HCT116 (cell line): ENCODE data around the gene SGSH. TPM values are rescaled to one million over a fixed set of nuclear protein-coding genes. Genes with fewer than 3 reads are reported as not detected.
A peak's percentile ranks its signal among the peaks of the same experiment; 100 is the strongest.

Experiments
- ATAC-seq: fragments of 200-7000 bp; cut with Tn5 transposase; 2 replicates; pipeline ENCODE4 v1.9.1; 2020; ENCODE audit warnings: mild to moderate bottlenecking, moderate library complexity
- BruUV-seq: library from RNA; stranded (reverse); fragments of 400-500 nt; replicated peaks from 2 replicates; lab custom pipeline; 2021; lab: Mats Ljungman, UMichigan
- CTCF ChIA-PET: fragments of 300-600 bp; sonication (Branson Sonifier 250); formaldehyde crosslinking; loops from one replicate; lab custom pipeline; 2021; ENCODE audit warnings: antibody characterized with exemption; lab: Charles Lee
- POLR2A ChIA-PET: fragments of 300-600, 350-600 bp; sonication (Branson Sonifier 250); formaldehyde crosslinking; loops from one replicate; lab custom pipeline; 2021; ENCODE audit warnings: antibody characterized with exemption; lab: Charles Lee
- RAD21 ChIA-PET, 2 experiments: fragments of 300-600 bp; sonication (Branson Sonifier 250); formaldehyde crosslinking; loops; one replicate each; lab custom pipeline; 2023; ENCODE audit warnings: low total read pairs in 2 of 2; ENCODE audit not compliant: uncharacterized antibody in 2 of 2, unreplicated experiment in 2 of 2, low non-redundant PET in 1 of 2; lab: Charles Lee
- DNase-seq: peaks from one replicate; pipeline ENCODE4 v3.0.0-alpha.2; 2010; ENCODE audit warnings: low read depth, low spot score
- H2AFZ ChIP-seq: fragments of 200-600 bp; shearing (Covaris generic), sonication (generic); 2 replicates; pipeline ENCODE4 v1.6.1; 2017; ENCODE audit warnings: low read depth, mixed run types, mixed read lengths, antibody characterized with exemption, low read length; ENCODE audit not compliant: poor library complexity, severe bottlenecking
- H3K27ac ChIP-seq: 2 replicates; pipeline ENCODE4 v1.5.1; 2012; ENCODE audit warnings: low read depth, low read length
- H3K27me3 ChIP-seq: fragments of 200-600 bp; sonication (generic); 2 replicates; pipeline ENCODE4 v1.6.1; 2016; ENCODE audit warnings: mixed run types, low read length, mixed read lengths; ENCODE audit not compliant: insufficient read depth
- H3K36me3 ChIP-seq, 2 experiments: fragments of 200-500 bp in 1 of 2; fragments of 200-600 bp in 1 of 2; sonication (Bioruptor generic) in 1 of 2; sonication (generic) in 1 of 2; 2 replicates each; pipeline versions ENCODE4 v1.5.1 to v1.6.1; 2014 to 2016; ENCODE audit warnings: low read length in 2 of 2, inconsistent platforms in 1 of 2, mixed read lengths in 1 of 2, mixed run types in 1 of 2; ENCODE audit not compliant: insufficient read depth in 2 of 2, control insufficient read depth in 1 of 2
- H3K4me1 ChIP-seq, 2 experiments: fragments of 200-600 bp in 1 of 2; sonication (generic) in 1 of 2; 2 replicates each; pipeline versions ENCODE4 v1.5.1 to v1.6.1; 2012 to 2017; ENCODE audit warnings: low read length in 2 of 2, inconsistent platforms in 1 of 2, mild to moderate bottlenecking in 1 of 2, mixed read lengths in 1 of 2, mixed run types in 1 of 2, moderate library complexity in 1 of 2; ENCODE audit not compliant: insufficient read depth in 2 of 2, control insufficient read depth in 1 of 2
- H3K4me2 ChIP-seq: fragments of 200-600 bp; sonication (generic); 2 replicates; pipeline ENCODE4 v1.6.1; 2017; ENCODE audit warnings: mixed run types, low read length, mixed read lengths
- H3K4me3 ChIP-seq, 2 experiments: fragments of 200-600 bp in 1 of 2; sonication (generic) in 1 of 2; replicated peaks in 1 of 2; 2 replicates each; pipeline ENCODE4 v1.5.1; 2011 to 2016; ENCODE audit warnings: low read length in 2 of 2, control low read depth in 1 of 2, low read depth in 1 of 2, mild to moderate bottlenecking in 1 of 2, mixed read lengths in 1 of 2, mixed run types in 1 of 2
- H3K79me2 ChIP-seq: fragments of 200-600 bp; sonication (generic); 2 replicates; pipeline ENCODE4 v1.6.1; 2017; ENCODE audit warnings: mild to moderate bottlenecking, mixed run types, low read length, moderate library complexity, mixed read lengths; ENCODE audit not compliant: insufficient read depth
- H3K9ac ChIP-seq: fragments of 200-600 bp; sonication (generic); 2 replicates; pipeline ENCODE4 v1.6.1; 2016; ENCODE audit warnings: low read length, mixed read lengths
- H3K9me2 ChIP-seq: fragments of 200-600 bp; sonication (generic), shearing (Covaris generic); 2 replicates; pipeline ENCODE4 v1.6.1; 2017; ENCODE audit warnings: mixed run types, mild to moderate bottlenecking, moderate library complexity; ENCODE audit not compliant: insufficient read depth
- H3K9me3 ChIP-seq, 2 experiments: fragments of 200-500 bp in 1 of 2; fragments of 200-600 bp in 1 of 2; sonication (Bioruptor generic) in 1 of 2; sonication (generic) in 1 of 2; 2 replicates each; pipeline ENCODE4 v1.6.1; 2014 to 2017; ENCODE audit warnings: low read length in 2 of 2, mixed read lengths in 2 of 2, inconsistent platforms in 1 of 2, low read depth in 1 of 2, mild to moderate bottlenecking in 1 of 2, mixed run types in 1 of 2, moderate library complexity in 1 of 2; ENCODE audit not compliant: control insufficient read depth in 1 of 2, insufficient read depth in 1 of 2
- H4K20me1 ChIP-seq: fragments of 200-600 bp; sonication (generic), shearing (Covaris generic); 2 replicates; pipeline ENCODE4 v1.6.1; 2017; ENCODE audit warnings: mixed run types, mild to moderate bottlenecking, moderate library complexity; ENCODE audit not compliant: insufficient read depth
- ATF3 ChIP-seq: IDR thresholded peaks from 2 replicates; pipeline ENCODE4 v1.6.1; 2012
- CBX3 ChIP-seq: IDR thresholded peaks from 2 replicates; pipeline ENCODE4 v1.6.1; 2012; ENCODE audit warnings: low read depth
- CTCF ChIP-seq, 3 experiments: fragments of 200-600 bp in 1 of 3; sonication (generic) in 1 of 3; IDR thresholded peaks in 2 of 3; conservative IDR thresholded peaks in 1 of 3; 2 replicates each; pipeline ENCODE4 v1.5.1; 2012 to 2017; ENCODE audit warnings: low read depth in 2 of 3, low read length in 2 of 3, antibody characterized with exemption in 1 of 3, borderline replicate concordance in 1 of 3, control low read depth in 1 of 3, mild to moderate bottlenecking in 1 of 3, mixed read lengths in 1 of 3, mixed run types in 1 of 3, moderate library complexity in 1 of 3; ENCODE audit not compliant: insufficient read depth in 1 of 3
- ELF1 ChIP-seq: IDR thresholded peaks from 2 replicates; pipeline ENCODE4 v1.6.1; 2012; ENCODE audit warnings: low read depth, borderline replicate concordance
- EZH2 ChIP-seq: fragments of 200-600 bp; sonication (generic); IDR thresholded peaks from 2 replicates; pipeline ENCODE4 v1.6.1; 2017; ENCODE audit warnings: antibody characterized with exemption, mixed run types
- EZH2phosphoT487 ChIP-seq: fragments of 200-600 bp; IDR thresholded peaks from 2 replicates; pipeline ENCODE4 v1.6.1; 2018; ENCODE audit warnings: antibody characterized with exemption, borderline replicate concordance
- FOSL1 ChIP-seq: IDR thresholded peaks from 2 replicates; pipeline ENCODE4 v1.6.1; 2012; ENCODE audit warnings: low read depth
- JUND ChIP-seq: IDR thresholded peaks from 2 replicates; pipeline ENCODE4 v1.6.1; 2012
- POLR2A ChIP-seq: IDR thresholded peaks from 2 replicates; pipeline ENCODE4 v1.7.0; 2011; ENCODE audit warnings: borderline replicate concordance; ENCODE audit not compliant: insufficient read depth, insufficient read length; ENCODE audit errors: extremely low read depth
- RAD21 ChIP-seq: IDR thresholded peaks from 2 replicates; pipeline ENCODE4 v1.6.1; 2012; ENCODE audit warnings: low read depth, mild to moderate bottlenecking
- REST ChIP-seq: IDR thresholded peaks from 2 replicates; pipeline ENCODE4 v1.6.1; 2012; ENCODE audit warnings: low read depth
- SIN3A ChIP-seq: IDR thresholded peaks from 2 replicates; pipeline ENCODE4 v1.6.1; 2012; ENCODE audit warnings: low read depth
- SRF ChIP-seq: IDR thresholded peaks from 2 replicates; pipeline ENCODE4 v1.6.1; 2012; ENCODE audit warnings: low read depth
- TCF7L2 ChIP-seq: IDR thresholded peaks from 2 replicates; pipeline ENCODE4 v1.7.0; 2011; ENCODE audit warnings: borderline replicate concordance, inconsistent platforms; ENCODE audit not compliant: insufficient read depth, insufficient read length; ENCODE audit errors: extremely low read depth
- YY1 ChIP-seq: IDR thresholded peaks from 2 replicates; pipeline ENCODE4 v1.6.1; 2011; ENCODE audit warnings: low read length, low read depth, moderate library complexity, mild to moderate bottlenecking; ENCODE audit not compliant: insufficient replicate concordance; ENCODE audit errors: extremely low read depth
- ZBTB33 ChIP-seq: IDR thresholded peaks from 2 replicates; pipeline ENCODE4 v1.6.1; 2011; ENCODE audit warnings: mild to moderate bottlenecking, low read length, moderate library complexity; ENCODE audit not compliant: insufficient replicate concordance; ENCODE audit errors: extremely low read depth
- intact Hi-C: fragments of 100-400 bp; cut with micrococcal nuclease; formaldehyde crosslinking; loops from 2 replicates; pipeline ENCODE4 v1.10.0; 2022
- total RNA-seq: library from RNA; stranded (reverse); gene quantifications from one replicate; pipeline ENCODE4 v1.2.1, GENCODE V29; 2021; ENCODE audit not compliant: unreplicated experiment

The SGSH gene
- total RNA-seq, 1 experiment from 2014 or later = 34.4 TPM

- Histone ChIP-seq H3K27ac (peak overlapping the region; percentile 3; the same call in 1 of the 2 replicates), H3K4me3 (no peak overlapping the region), H3K9me2 (no peaks in the 10 kb centered on the region), H3K4me1 (peaks cover 32 to 50% of the 10 kb centered on the region in 2 experiments), H3K79me2 (no peaks in the 10 kb centered on the region), H2AFZ (no peak overlapping the region), H3K9ac (no peak overlapping the region), H3K4me2 (peak overlapping the region; percentile 37; the same call in 1 of the 2 replicates), H3K9me3 (no peaks in the 10 kb centered on the region), H3K27me3 (no peaks in the 10 kb centered on the region), H3K36me3 (no peaks in the 10 kb centered on the region), H4K20me1 (no peaks in the 10 kb centered on the region)
- no TSS peak for BruUV-seq
- peak; percentile 46 for DNase-seq
- CTCF ChIA-PET = interaction anchor here (1.0 kb wide), 1 partner anchor 151 kb away, joined by 3 read pairs; the partner anchor contains the start of gene GAA
- POLR2A ChIA-PET = no interaction called here
- intact Hi-C loops = loop anchor here (1.0 to 2.0 kb wide), 4 partner anchors 57 to 244 kb away; partner anchors contain the start of gene GAA
- RAD21 ChIA-PET = no interaction called here
- TF ChIP-seq EZH2phosphoT487 (no peak), POLR2A (no peak), SRF (no peak), REST (no peak), FOSL1 (no peak), CBX3 (no peak), ZBTB33 (no peak), EZH2 (no peak), YY1 (no peak), TCF7L2 (no peak), ELF1 (no peak), ATF3 (no peak), JUND (no peak), RAD21 (peak; percentile 92), SIN3A (no peak), CTCF (IDR thresholded peaks at IDR 0.05 in 2 of 3, conservative IDR thresholded peaks at IDR 0.05 in 1 of 3; ENCODE audit: borderline replicate concordance in 1 of 3, insufficient read depth in 1 of 3, low read depth in 2 of 3, low read length in 2 of 3) (peak; percentile 81 to 94 (median 91))
- ATAC-seq = peak; percentile 90
Observed at GRCh38 chr17:80252871-80253270, 32.7 kb upstream of the SGSH start.
